ENCODE results near the gene ANO7. TPM values are rescaled to one million over a fixed set of nuclear protein-coding genes. Genes with fewer than 3 reads are reported as not detected.
A peak's percentile ranks its signal among the peaks of the same experiment; 100 is the strongest.

ANO7 gene
- total RNA-seq, 1 experiment from 2014 or later: 0.19 TPM

DNA sequence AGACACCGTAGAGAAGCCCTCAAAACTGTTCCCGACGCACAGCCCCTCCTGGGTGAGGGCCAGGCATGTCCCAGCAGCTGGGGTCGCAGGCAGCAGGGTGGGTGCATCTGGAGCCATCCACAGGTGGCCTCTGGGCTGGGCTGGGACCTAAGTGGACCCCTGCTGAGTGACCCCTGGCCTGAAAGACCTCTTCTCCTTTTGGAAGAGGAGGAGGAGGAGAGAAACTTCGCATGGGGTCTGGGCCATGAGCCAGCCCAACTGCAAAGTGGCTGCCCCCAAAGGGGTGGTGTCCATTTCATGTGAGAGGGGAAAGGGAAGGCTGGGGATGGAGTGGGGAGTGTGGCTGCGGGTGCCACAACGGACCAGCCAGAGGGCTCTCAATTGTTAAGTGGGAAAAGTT is 25.1 kb downstream of the ANO7 start:
- Histone ChIP-seq H3K4me2 (ENCODE audit: low read depth, low read length, poor library complexity, severe bottlenecking) (no peak overlapping the region), H2AFZ (ENCODE audit: low read length) (no peak overlapping the region), H3K4me3 (ENCODE audit: low read length) (no peak overlapping the region), H3K9me3 (ENCODE audit: low read length) (no peaks in the 10 kb centered on the region), H4K20me1 (ENCODE audit: insufficient read depth, low read depth, low read length) (no peaks in the 10 kb centered on the region; the same call in 1 of the 2 replicates), H3K36me3 (ENCODE audit: insufficient read depth, low read length) (no peaks in the 10 kb centered on the region), H3K79me2 (ENCODE audit: low read length) (no peaks in the 10 kb centered on the region), H3K27ac (ENCODE audit: low read length) (no peak overlapping the region), H3K9me2 (replicated peaks; ENCODE audit: insufficient read depth, low read length) (no peaks in the 10 kb centered on the region), H3K9ac (ENCODE audit: low read length) (no peak overlapping the region), H3K4me1 (ENCODE audit: low read length) (peaks cover 5% of the 10 kb centered on the region), H3K27me3 (ENCODE audit: low read length) (no peaks in the 10 kb centered on the region)
- DNase-seq: no peak

- Histone ChIP-seq H3K9me3 (ENCODE audit: low read length) (no peaks in the 10 kb centered on the region), H3K27ac (ENCODE audit: low read length) (no peak overlapping the region), H3K36me3 (ENCODE audit: insufficient read depth, low read length) (no peaks in the 10 kb centered on the region), H3K27me3 (ENCODE audit: low read length) (no peaks in the 10 kb centered on the region), H3K4me3 (ENCODE audit: low read length) (no peak overlapping the region), H3K4me1 (ENCODE audit: low read length) (peaks cover 11% of the 10 kb centered on the region), H4K20me1 (ENCODE audit: insufficient read depth, low read depth, low read length) (no peaks in the 10 kb centered on the region; the same call in 1 of the 2 replicates), H3K4me2 (ENCODE audit: low read depth, low read length, poor library complexity, severe bottlenecking) (no peak overlapping the region), H3K79me2 (ENCODE audit: low read length) (no peaks in the 10 kb centered on the region), H2AFZ (ENCODE audit: low read length) (no peak overlapping the region), H3K9ac (ENCODE audit: low read length) (no peak overlapping the region), H3K9me2 (replicated peaks; ENCODE audit: insufficient read depth, low read length) (no peaks in the 10 kb centered on the region)
- DNase-seq: no peak
Measured at GRCh38 chr2:241214209-241214608, 25.7 kb downstream of the ANO7 start.

GRCh38 chr2:241214766-241215165 is 26.3 kb downstream of the ANO7 start:
- Histone ChIP-seq H3K4me1 (ENCODE audit: low read length) (peaks cover 12% of the 10 kb centered on the region), H3K27ac (ENCODE audit: low read length) (no peak overlapping the region), H3K4me2 (ENCODE audit: low read depth, low read length, poor library complexity, severe bottlenecking) (no peak overlapping the region), H3K9me3 (ENCODE audit: low read length) (no peaks in the 10 kb centered on the region), H3K36me3 (ENCODE audit: insufficient read depth, low read length) (no peaks in the 10 kb centered on the region), H3K9me2 (replicated peaks; ENCODE audit: insufficient read depth, low read length) (no peaks in the 10 kb centered on the region), H4K20me1 (ENCODE audit: insufficient read depth, low read depth, low read length) (no peaks in the 10 kb centered on the region; the same call in 1 of the 2 replicates), H3K4me3 (ENCODE audit: low read length) (no peak overlapping the region), H2AFZ (ENCODE audit: low read length) (no peak overlapping the region), H3K79me2 (ENCODE audit: low read length) (no peaks in the 10 kb centered on the region), H3K27me3 (ENCODE audit: low read length) (no peaks in the 10 kb centered on the region), H3K9ac (ENCODE audit: low read length) (no peak overlapping the region)
- no peak for DNase-seq

DNA sequence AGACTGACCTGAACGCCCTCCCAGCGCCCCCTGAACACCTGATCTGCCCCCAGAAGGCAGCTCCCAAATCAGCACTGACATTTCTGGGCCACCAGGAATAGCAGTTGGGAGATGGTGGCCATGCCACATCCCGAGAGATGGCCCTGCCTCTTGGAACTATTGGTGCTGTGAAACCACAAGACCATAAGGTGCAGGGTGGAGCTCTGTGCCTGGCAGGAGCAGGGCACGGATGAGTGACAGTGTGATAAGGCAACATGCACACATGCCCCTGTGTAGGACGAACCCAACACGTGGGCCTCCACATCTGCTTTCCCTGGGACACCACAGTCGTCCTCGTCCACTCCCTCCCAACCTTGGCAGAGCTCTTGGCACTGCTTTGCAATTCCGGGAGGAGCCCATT is 26.9 kb downstream of the ANO7 start:
- H3K4me3 ChIP-seq (ENCODE audit: low read length): no peak overlapping the region
- no peak overlapping the region for H2AFZ ChIP-seq (ENCODE audit: low read length)
- no peaks in the 10 kb centered on the region for H3K27me3 ChIP-seq (ENCODE audit: low read length)
- H3K9me3 ChIP-seq (ENCODE audit: low read length): no peaks in the 10 kb centered on the region
- no peak overlapping the region for H3K4me2 ChIP-seq (ENCODE audit: low read depth, low read length, poor library complexity, severe bottlenecking)
- H3K79me2 ChIP-seq (ENCODE audit: low read length): no peaks in the 10 kb centered on the region
- no peaks in the 10 kb centered on the region; the same call in 1 of the 2 replicates for H4K20me1 ChIP-seq (ENCODE audit: insufficient read depth, low read depth, low read length)
- H3K9me2 ChIP-seq (replicated peaks; ENCODE audit: insufficient read depth, low read length): no peaks in the 10 kb centered on the region
- H3K4me1 ChIP-seq (ENCODE audit: low read length): peaks cover 12% of the 10 kb centered on the region
- H3K36me3 ChIP-seq (ENCODE audit: insufficient read depth, low read length): no peaks in the 10 kb centered on the region
- H3K9ac ChIP-seq (ENCODE audit: low read length): no peak overlapping the region
- no peak overlapping the region for H3K27ac ChIP-seq (ENCODE audit: low read length)
- no peak for DNase-seq

- no peak overlapping the region for H3K27ac ChIP-seq (ENCODE audit: low read length)
- H3K27me3 ChIP-seq (ENCODE audit: low read length): no peaks in the 10 kb centered on the region
- H3K4me1 ChIP-seq (ENCODE audit: low read length): peaks cover 12% of the 10 kb centered on the region
- no peaks in the 10 kb centered on the region for H3K9me2 ChIP-seq (replicated peaks; ENCODE audit: insufficient read depth, low read length)
- no peaks in the 10 kb centered on the region; the same call in 1 of the 2 replicates for H4K20me1 ChIP-seq (ENCODE audit: insufficient read depth, low read depth, low read length)
- no peaks in the 10 kb centered on the region for H3K9me3 ChIP-seq (ENCODE audit: low read length)
- H3K79me2 ChIP-seq (ENCODE audit: low read length): no peaks in the 10 kb centered on the region
- H3K4me3 ChIP-seq (ENCODE audit: low read length): no peak overlapping the region
- H2AFZ ChIP-seq (ENCODE audit: low read length): no peak overlapping the region
- no peaks in the 10 kb centered on the region for H3K36me3 ChIP-seq (ENCODE audit: insufficient read depth, low read length)
- no peak for DNase-seq
- H3K4me2 ChIP-seq (ENCODE audit: low read depth, low read length, poor library complexity, severe bottlenecking): no peak overlapping the region
- H3K9ac ChIP-seq (ENCODE audit: low read length): no peak overlapping the region
Measured at GRCh38 chr2:241216211-241216761, 27.8 kb downstream of the ANO7 start.

DNA sequence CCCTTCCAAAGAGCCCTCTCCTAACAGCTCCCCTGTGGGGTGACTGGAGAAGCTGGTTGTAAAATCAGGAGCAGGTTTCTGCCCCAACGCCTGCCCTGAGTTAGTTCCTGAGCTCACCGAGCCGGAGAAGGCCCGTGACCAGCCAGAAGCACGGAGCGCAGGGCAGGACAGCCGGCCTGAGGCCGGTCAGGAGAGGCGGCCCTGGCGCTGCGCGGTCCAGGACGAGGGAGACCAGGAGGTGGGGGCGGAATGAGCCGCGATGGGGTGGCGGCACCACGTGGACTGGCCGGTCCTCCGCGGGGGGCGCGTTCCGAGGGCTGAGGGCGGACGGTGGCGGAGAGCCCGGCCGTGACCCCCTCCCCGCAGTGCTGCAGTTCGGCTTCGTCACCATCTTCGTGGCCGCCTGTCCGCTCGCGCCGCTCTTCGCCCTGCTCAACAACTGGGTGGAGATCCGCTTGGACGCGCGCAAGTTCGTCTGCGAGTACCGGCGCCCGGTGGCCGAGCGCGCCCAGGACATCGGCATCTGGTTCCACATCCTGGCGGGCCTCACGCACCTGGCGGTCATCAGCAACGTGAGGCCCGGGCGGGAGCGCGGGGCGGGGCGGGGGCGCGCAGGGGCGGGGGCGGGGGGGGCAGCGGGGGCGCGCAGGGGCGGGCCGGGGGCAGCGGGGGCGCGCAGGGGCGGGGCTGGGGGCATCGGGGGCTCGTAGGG is 29.0 kb downstream of the ANO7 start:
- H4K20me1 ChIP-seq (ENCODE audit: insufficient read depth, low read depth, low read length): no peaks in the 10 kb centered on the region; the same call in 1 of the 2 replicates
- H3K9ac ChIP-seq (ENCODE audit: low read length): no peak overlapping the region
- no peaks in the 10 kb centered on the region for H3K9me2 ChIP-seq (replicated peaks; ENCODE audit: insufficient read depth, low read length)
- H3K27me3 ChIP-seq (ENCODE audit: low read length): no peaks in the 10 kb centered on the region
- H3K27ac ChIP-seq (ENCODE audit: low read length): no peak overlapping the region
- no peaks in the 10 kb centered on the region for H3K9me3 ChIP-seq (ENCODE audit: low read length)
- H3K36me3 ChIP-seq (ENCODE audit: insufficient read depth, low read length): no peaks in the 10 kb centered on the region
- H2AFZ ChIP-seq (ENCODE audit: low read length): no peak overlapping the region
- H3K79me2 ChIP-seq (ENCODE audit: low read length): no peaks in the 10 kb centered on the region
- no peak overlapping the region for H3K4me3 ChIP-seq (ENCODE audit: low read length)
- peaks cover 12% of the 10 kb centered on the region for H3K4me1 ChIP-seq (ENCODE audit: low read length)
- H3K4me2 ChIP-seq (ENCODE audit: low read depth, low read length, poor library complexity, severe bottlenecking): no peak overlapping the region
- DNase-seq: no peak

GRCh38 chr2:241218131-241219029 is 29.9 kb downstream of the ANO7 start:
- H4K20me1 ChIP-seq (ENCODE audit: insufficient read depth, low read depth, low read length): no peaks in the 10 kb centered on the region; the same call in 1 of the 2 replicates
- peak overlapping the region; percentile 45; the same call in 1 of the 2 replicates for H3K9ac ChIP-seq (ENCODE audit: low read length)
- H3K4me3 ChIP-seq (ENCODE audit: low read length): peak overlapping the region; percentile 52; the same call in 1 of the 2 replicates
- H3K27me3 ChIP-seq (ENCODE audit: low read length): no peaks in the 10 kb centered on the region
- peak; percentile 64 for DNase-seq
- H3K4me2 ChIP-seq (ENCODE audit: low read depth, low read length, poor library complexity, severe bottlenecking): peak overlapping the region; percentile 61
- H3K9me3 ChIP-seq (ENCODE audit: low read length): no peaks in the 10 kb centered on the region
- H2AFZ ChIP-seq (ENCODE audit: low read length): no peak overlapping the region
- H3K36me3 ChIP-seq (ENCODE audit: insufficient read depth, low read length): no peaks in the 10 kb centered on the region
- H3K9me2 ChIP-seq (replicated peaks; ENCODE audit: insufficient read depth, low read length): no peaks in the 10 kb centered on the region
- H3K79me2 ChIP-seq (ENCODE audit: low read length): no peaks in the 10 kb centered on the region
- peaks cover 12% of the 10 kb centered on the region for H3K4me1 ChIP-seq (ENCODE audit: low read length)
- no peak overlapping the region for H3K27ac ChIP-seq (ENCODE audit: low read length)

DNA sequence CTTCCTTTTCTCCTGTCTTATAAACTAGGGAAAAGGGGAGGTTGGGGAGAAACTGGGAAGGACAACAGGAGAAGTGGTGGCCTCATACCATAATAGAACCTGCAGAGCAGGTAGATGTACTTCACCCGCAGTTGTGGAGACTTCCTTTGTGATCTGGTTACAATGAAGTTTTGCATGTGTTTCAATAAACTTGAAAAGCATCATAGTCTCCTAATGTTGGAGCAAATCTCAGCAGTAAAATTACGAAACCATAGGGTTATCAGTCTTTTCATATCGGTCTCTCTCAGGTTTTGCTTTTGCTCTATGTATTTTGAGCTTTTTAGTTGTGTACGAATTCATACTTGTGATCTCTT is 30.5 kb downstream of the ANO7 start:
- Histone ChIP-seq H3K9me2 (replicated peaks; ENCODE audit: insufficient read depth, low read length) (no peaks in the 10 kb centered on the region), H3K27ac (ENCODE audit: low read length) (no peak overlapping the region), H4K20me1 (ENCODE audit: insufficient read depth, low read depth, low read length) (no peaks in the 10 kb centered on the region; the same call in 1 of the 2 replicates), H3K9me3 (ENCODE audit: low read length) (no peaks in the 10 kb centered on the region), H3K27me3 (ENCODE audit: low read length) (no peaks in the 10 kb centered on the region), H3K36me3 (ENCODE audit: insufficient read depth, low read length) (no peaks in the 10 kb centered on the region), H2AFZ (ENCODE audit: low read length) (no peak overlapping the region), H3K79me2 (ENCODE audit: low read length) (no peaks in the 10 kb centered on the region), H3K9ac (ENCODE audit: low read length) (no peak overlapping the region), H3K4me1 (ENCODE audit: low read length) (peaks cover 12% of the 10 kb centered on the region), H3K4me2 (ENCODE audit: low read depth, low read length, poor library complexity, severe bottlenecking) (peak overlapping the region; percentile 61), H3K4me3 (ENCODE audit: low read length) (peak overlapping the region; percentile 52; the same call in 1 of the 2 replicates)
- DNase-seq: no peak

Measured in Karpas-422 (cell line).